ENCODE measurements around the gene TACC3. TPM values are rescaled to one million over a fixed set of nuclear protein-coding genes. Genes with fewer than 3 reads are reported as not detected.

The TACC3 gene
- total and polyA plus RNA-seq, 12 donors = 5.5 to 26.5 (median 11.4) TPM

DNA sequence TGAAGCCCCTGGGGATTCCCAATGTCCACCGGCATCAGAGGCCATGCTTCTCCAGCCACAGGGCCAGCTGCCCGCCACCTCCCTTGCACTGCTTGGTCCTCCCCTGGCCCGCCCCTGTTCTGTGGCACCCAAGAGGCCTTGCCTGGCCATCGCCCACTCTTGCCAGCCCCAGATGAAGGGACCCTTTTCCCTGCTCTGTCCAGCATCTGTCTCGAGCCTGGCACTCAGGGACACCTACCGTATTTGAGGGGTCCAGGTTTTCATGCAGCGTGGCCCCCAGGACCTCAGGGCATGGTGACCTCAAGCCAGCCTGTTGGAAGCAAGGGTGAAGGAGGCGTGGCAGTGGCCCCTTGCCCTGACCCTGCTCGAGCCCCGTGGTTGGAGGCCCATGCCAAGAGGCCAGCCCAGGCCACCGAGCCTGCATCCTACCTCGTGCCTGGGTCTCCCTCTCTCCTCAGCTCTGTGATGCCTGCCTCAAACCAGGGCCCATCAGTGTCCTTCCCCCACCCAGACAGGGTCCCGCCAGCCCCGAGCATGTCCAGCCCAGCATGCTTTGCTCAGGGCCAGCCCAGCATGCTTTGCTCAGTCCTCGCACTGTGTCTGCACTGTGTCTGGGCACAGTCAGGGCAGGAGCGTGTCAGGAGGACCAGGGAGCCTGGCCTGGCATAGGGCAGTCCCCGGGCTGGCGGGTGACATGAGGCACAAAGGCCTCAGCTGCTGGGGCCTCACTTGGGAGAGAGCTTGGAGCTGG is 57.5 kb downstream of the TACC3 start:
- WGBS, 4 donors = 72 to 87% (median 85%) methylated on average over 12 to 18 of the region's 18 CpGs
- no peak overlapping the region for H3K4me3 ChIP-seq
- H3K9me3 ChIP-seq (replicated peaks in 1 of 3) = no peaks in the 10 kb centered on the region
- no peaks in the 10 kb centered on the region for H3K27me3 ChIP-seq
- intact Hi-C loops (cut with DNase I) = no loop called here
- H3K36me3 ChIP-seq (replicated peaks in 1 of 2) = no peaks in the 10 kb centered on the region
- H3K27ac ChIP-seq = no peak overlapping the region
- DNase-seq = no peak
- TF ChIP-seq, protein P1, sequence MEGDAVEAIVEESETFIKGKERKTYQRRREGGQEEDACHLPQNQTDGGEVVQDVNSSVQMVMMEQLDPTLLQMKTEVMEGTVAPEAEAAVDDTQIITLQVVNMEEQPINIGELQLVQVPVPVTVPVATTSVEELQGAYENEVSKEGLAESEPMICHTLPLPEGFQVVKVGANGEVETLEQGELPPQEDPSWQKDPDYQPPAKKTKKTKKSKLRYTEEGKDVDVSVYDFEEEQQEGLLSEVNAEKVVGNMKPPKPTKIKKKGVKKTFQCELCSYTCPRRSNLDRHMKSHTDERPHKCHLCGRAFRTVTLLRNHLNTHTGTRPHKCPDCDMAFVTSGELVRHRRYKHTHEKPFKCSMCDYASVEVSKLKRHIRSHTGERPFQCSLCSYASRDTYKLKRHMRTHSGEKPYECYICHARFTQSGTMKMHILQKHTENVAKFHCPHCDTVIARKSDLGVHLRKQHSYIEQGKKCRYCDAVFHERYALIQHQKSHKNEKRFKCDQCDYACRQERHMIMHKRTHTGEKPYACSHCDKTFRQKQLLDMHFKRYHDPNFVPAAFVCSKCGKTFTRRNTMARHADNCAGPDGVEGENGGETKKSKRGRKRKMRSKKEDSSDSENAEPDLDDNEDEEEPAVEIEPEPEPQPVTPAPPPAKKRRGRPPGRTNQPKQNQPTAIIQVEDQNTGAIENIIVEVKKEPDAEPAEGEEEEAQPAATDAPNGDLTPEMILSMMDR (IDR thresholded peaks at IDR 0.05) = no peak
- no peak for TF ChIP-seq POLR2A (IDR thresholded peaks at IDR 0.05)
- no peaks in the 10 kb centered on the region for H3K4me1 ChIP-seq (replicated peaks in 1 of 2)

DNA sequence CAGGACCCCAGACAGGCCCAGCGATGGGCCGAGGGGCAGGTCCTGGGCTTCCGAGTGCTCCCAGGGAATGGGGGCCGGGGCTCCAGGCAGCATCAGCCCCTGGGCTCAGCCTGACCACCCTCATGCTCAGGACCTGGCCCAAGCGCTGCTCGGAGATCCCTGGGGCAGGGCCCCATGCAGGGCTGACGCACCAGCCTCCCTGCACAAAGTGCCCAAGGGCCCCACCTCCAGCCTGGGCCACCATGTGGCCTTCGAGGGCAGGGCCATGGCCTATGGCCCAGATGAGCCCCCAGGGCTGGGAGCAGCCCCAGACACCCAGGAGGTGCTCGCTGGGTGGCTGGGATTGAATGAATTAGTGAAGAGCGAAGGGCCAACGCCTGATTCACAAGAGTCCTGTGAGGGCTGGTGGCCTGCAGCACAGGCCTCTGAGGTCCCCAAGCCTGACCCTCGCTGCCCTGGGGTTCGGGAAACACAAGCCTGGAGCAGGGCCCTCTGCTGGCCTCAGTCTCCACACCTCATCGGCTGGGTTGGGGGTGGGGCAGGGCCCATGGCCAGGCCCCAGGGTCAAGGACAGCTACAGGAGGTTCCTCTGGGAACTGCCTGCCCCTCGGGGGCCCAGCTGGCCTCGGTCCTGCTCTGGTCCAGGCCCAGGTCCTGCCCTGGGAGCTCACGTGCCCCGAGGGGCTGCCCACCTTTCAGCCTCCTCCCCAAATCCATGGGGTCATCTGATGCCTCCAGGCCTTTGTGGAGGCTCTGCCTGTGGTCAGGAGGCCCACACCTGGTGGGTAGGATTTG is 58.5 kb downstream of the TACC3 start:
- Histone ChIP-seq H3K4me3 (no peak overlapping the region), H3K36me3 (replicated peaks in 1 of 2) (no peaks in the 10 kb centered on the region), H3K9me3 (replicated peaks in 1 of 3) (no peaks in the 10 kb centered on the region), H3K27ac (no peak overlapping the region), H3K4me1 (replicated peaks in 1 of 2) (peaks cover 9% of the 10 kb centered on the region in 2 donors), H3K27me3 (no peaks in the 10 kb centered on the region)
- no peak for DNase-seq
- TF ChIP-seq POLR2A (IDR thresholded peaks at IDR 0.05) = no peak
- TF ChIP-seq, protein P1 (IDR thresholded peaks at IDR 0.05) = no peak
- WGBS, 4 donors = 78 to 81% (median 79%) methylated on average over 6 to 18 of the region's 18 CpGs; no CpG with 5 or more reads in 1 of the 4 donors
- intact Hi-C loops (cut with DNase I) = no loop called here

DNA sequence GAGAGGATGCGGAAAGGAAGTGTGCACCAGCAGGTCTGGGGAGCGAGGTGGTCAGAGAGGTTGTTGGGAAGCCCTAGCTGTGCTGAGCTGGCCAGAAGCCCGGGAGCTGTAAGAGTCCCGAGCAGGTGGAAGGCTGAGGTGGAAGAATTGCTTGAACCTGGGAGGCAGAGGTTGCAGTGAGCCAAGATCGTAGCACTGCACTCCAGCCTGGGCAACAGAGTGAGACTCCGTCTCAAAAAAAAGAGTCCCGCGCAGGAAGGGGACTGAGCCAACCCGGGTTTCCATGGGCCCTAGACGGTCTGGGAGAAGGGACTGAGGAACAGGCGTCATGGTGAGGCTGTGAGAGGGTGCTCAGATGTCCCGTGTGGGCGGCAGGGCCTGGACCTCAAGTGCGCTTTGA is 59.1 kb downstream of the TACC3 start:
- DNase-seq = no peak
- Histone ChIP-seq H3K9me3 (replicated peaks in 1 of 3) (no peaks in the 10 kb centered on the region), H3K4me3 (no peak overlapping the region), H3K36me3 (replicated peaks in 1 of 2) (no peaks in the 10 kb centered on the region), H3K27ac (no peak overlapping the region), H3K4me1 (replicated peaks in 1 of 2) (peaks cover 11 to 15% of the 10 kb centered on the region in 2 donors), H3K27me3 (no peaks in the 10 kb centered on the region)
- TF ChIP-seq POLR2A (IDR thresholded peaks at IDR 0.05) = no peak
- TF ChIP-seq, protein P1 (IDR thresholded peaks at IDR 0.05) = no peak
- intact Hi-C loops (cut with DNase I) = no loop called here
- WGBS, 4 donors = 89 to 95% (median 93%) methylated on average over 11 to 14 of the region's 14 CpGs

- TF ChIP-seq, protein P1 (IDR thresholded peaks at IDR 0.05) = no peak
These were observed 61.7 kb downstream of the TACC3 start for GRCh38 chr4:1783015-1783414.

More at GRCh38 chr4:1783015-1783414, 61.7 kb downstream of the TACC3 start:
- 78 to 89% (median 88%) methylated on average over 4 to 10 of the region's 10 CpGs; no CpG with 5 or more reads in 1 of the 4 donors for WGBS, 4 donors
- intact Hi-C loops (cut with DNase I) = no loop called here
- H3K4me1 ChIP-seq (replicated peaks in 1 of 2) = peaks cover 11 to 16% of the 10 kb centered on the region in 2 donors
- no peaks in the 10 kb centered on the region for H3K27me3 ChIP-seq
- no peak for DNase-seq
- H3K27ac ChIP-seq = no peak overlapping the region
- H3K4me3 ChIP-seq = no peak overlapping the region
- H3K9me3 ChIP-seq (replicated peaks in 1 of 3) = no peaks in the 10 kb centered on the region
- H3K36me3 ChIP-seq (replicated peaks in 1 of 2) = no peaks in the 10 kb centered on the region

Data from adrenal gland (tissue), 12 donors.